SJSA1 (cell line): ENCODE data around the gene MAP3K5. TPM values are rescaled to one million over a fixed set of nuclear protein-coding genes. Genes with fewer than 3 reads are reported as not detected.
"Not testable (repeated sequence)": the region's sequence is repeated elsewhere in the genome, so short reads cannot be mapped to it uniquely, and the experiment has no call there.

Experiments
- DNase-seq, 2 experiments: peaks; one replicate each; pipeline ENCODE4 v3.0.0-alpha.2; 2015 to 2020; ENCODE audit warnings: low spot score in 2 of 2, low read depth in 1 of 2
- H3K27ac ChIP-seq: fragments of 250-450 bp; sonication (Bioruptor Pico); 2 replicates; pipeline ENCODE4 v1.5.1; 2020; ENCODE audit warnings: mild to moderate bottlenecking, moderate library complexity
- H3K27me3 ChIP-seq: fragments of 250-450 bp; sonication (Bioruptor Pico); replicated peaks from 2 replicates; pipeline ENCODE4 v1.5.1; 2020; ENCODE audit warnings: mild to moderate bottlenecking, moderate library complexity
- H3K36me3 ChIP-seq: fragments of 250-450 bp; sonication (Bioruptor Pico); 2 replicates; pipeline ENCODE4 v1.5.1; 2020; ENCODE audit warnings: mild to moderate bottlenecking
- H3K4me1 ChIP-seq: fragments of 250-450 bp; sonication (Bioruptor Pico); replicated peaks from 2 replicates; pipeline ENCODE4 v1.6.1; 2021; ENCODE audit warnings: mild to moderate bottlenecking
- H3K4me3 ChIP-seq: fragments of 250-450 bp; sonication (Bioruptor Pico); 2 replicates; pipeline ENCODE4 v1.5.1; 2020; ENCODE audit warnings: mild to moderate bottlenecking
- H3K9me3 ChIP-seq: fragments of 250-450 bp; sonication (Bioruptor Pico); replicated peaks from 2 replicates; pipeline ENCODE4 v1.5.1; 2020; ENCODE audit warnings: mild to moderate bottlenecking
- total RNA-seq: library from RNA; depleted of rRNA; stranded (reverse); fragments of >200 nt; shearing (Covaris generic); gene quantifications from 2 replicates; pipeline ENCODE4 v1.2.3, GENCODE V29; 2014

Gene MAP3K5
- total RNA-seq, 1 experiment from 2014 or later = 10.7 TPM

DNA sequence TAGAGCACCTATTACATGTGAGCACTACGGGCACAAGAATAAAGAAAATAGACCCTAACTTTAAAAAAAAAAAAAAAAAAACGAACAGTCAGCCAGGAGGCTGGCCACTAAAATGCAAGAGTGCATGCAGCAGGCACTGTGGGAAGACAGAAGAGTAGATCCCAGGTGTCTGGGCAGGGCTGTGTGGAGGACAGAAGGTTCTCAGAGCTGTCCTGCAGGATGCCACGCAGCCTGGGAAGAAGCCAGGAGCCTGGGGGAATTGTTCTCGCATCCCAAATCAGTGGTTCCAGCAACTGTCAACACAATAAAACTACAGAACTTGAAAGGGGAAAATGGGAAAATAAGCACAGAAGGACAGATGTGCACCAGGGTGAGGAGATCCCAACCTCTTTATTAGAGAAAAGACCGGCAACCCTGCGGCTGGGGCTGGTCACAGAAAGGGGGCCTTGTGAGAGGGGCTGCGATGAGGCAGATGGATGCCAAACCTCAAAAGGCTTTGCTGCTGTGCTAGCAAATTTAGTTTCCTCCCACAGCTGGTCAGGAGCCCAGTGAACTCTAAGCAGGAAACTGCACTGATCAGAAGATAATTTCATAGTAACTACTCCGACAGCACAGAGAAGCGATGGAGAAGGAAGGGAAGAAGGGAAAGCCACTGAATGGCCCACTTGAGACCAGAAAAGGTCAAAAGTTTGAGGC is 30.9 kb downstream of the MAP3K5 start:
- no peaks in the 10 kb centered on the region for H3K36me3 ChIP-seq
- no peak for DNase-seq
- no peak overlapping the region for H3K4me3 ChIP-seq
- H3K4me1 ChIP-seq = no peaks in the 10 kb centered on the region
- H3K9me3 ChIP-seq = no peaks in the 10 kb centered on the region
- H3K27ac ChIP-seq = no peak overlapping the region
- no peaks in the 10 kb centered on the region for H3K27me3 ChIP-seq

DNA sequence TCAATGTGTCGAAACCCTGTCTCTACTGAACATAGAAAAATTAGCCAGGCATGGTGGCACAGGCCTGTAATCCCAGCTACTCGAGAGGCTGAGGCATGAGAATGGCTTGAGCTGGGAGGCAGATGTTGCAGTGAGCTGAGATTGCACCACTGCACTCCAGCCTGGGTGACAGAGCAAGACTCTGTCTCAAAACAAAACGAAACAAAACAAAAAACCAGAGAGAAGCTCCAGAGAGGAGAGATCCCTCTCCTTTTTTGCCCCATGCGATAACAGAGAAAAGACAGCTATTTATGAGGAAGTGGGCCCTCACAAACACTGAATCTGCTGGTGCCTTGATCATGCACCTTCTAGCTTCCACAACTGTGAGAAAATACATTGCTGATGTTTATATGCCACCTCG is 31.5 kb downstream of the MAP3K5 start:
- not testable (repeated sequence) for DNase-seq, H3K27ac ChIP-seq

DNA sequence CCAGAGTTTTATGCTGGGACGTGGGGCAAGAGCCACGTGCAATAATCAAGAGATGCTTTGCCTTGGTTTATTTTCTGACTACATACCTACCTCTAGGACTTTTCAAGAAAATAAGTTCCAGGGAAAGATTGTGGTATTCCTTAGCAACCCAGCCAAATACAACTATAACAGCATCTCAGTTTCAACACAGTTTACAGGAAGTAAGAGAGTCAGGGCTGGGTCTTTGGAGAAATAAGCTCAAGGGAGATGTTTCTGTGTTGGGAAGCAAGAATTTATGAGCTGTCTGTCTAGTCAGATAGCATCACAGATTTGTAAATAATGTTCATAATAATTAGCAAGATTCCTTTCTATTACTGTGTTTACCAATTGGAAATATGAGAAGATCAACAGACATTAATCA is 35.1 kb downstream of the MAP3K5 start:
- Histone ChIP-seq H3K27ac (no peak overlapping the region), H3K4me3 (no peak overlapping the region), H3K27me3 (no peaks in the 10 kb centered on the region), H3K9me3 (no peaks in the 10 kb centered on the region), H3K36me3 (no peaks in the 10 kb centered on the region), H3K4me1 (no peaks in the 10 kb centered on the region)
- DNase-seq = no peak

More for the DNA sequence above, 31.5 kb downstream of the MAP3K5 start:
- not testable (repeated sequence) for H3K4me1 ChIP-seq, H3K36me3 ChIP-seq, H3K9me3 ChIP-seq, H3K27me3 ChIP-seq, H3K4me3 ChIP-seq

- DNase-seq = no peak
- no peaks in the 10 kb centered on the region for H3K36me3 ChIP-seq
- H3K27me3 ChIP-seq = no peaks in the 10 kb centered on the region
- no peak overlapping the region for H3K4me3 ChIP-seq
- H3K4me1 ChIP-seq = no peaks in the 10 kb centered on the region
- no peak overlapping the region for H3K27ac ChIP-seq
- H3K9me3 ChIP-seq = no peaks in the 10 kb centered on the region
Observed at GRCh38 chr6:136754820-136755219, 37.5 kb downstream of the MAP3K5 start.

DNA sequence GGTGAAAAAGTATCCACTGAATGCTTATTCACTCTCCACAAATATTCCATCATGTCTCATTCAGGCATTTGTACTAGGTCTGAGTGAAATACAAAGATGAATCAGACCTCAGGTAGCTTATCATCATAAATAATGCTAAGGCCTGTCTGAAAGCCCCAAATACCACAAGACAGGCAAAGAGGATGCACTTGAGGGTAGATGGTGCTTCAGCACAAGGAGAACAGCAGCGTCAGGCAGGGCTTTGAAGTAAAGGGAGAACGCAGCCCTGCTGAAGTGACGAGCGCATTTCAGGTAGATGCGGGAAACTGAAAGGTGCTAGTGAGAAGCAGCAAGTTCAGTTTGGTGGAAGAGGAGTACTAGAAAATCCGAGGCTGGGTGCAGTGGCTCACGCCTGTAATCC is 38.7 kb downstream of the MAP3K5 start:
- no peaks in the 10 kb centered on the region for H3K4me1 ChIP-seq
- no peaks in the 10 kb centered on the region for H3K27me3 ChIP-seq
- no peak overlapping the region for H3K4me3 ChIP-seq
- no peak overlapping the region for H3K27ac ChIP-seq
- no peaks in the 10 kb centered on the region for H3K9me3 ChIP-seq
- no peaks in the 10 kb centered on the region for H3K36me3 ChIP-seq
- DNase-seq = no peak

- Histone ChIP-seq H3K4me1 (no peaks in the 10 kb centered on the region), H3K27me3 (no peaks in the 10 kb centered on the region), H3K9me3 (no peaks in the 10 kb centered on the region), H3K4me3 (no peak overlapping the region), H3K27ac (no peak overlapping the region), H3K36me3 (no peaks in the 10 kb centered on the region)
- DNase-seq = no peak
Observed at GRCh38 chr6:136752554-136752953, 39.7 kb downstream of the MAP3K5 start.

- H3K27ac ChIP-seq = no peak overlapping the region
- no peaks in the 10 kb centered on the region for H3K9me3 ChIP-seq
- no peaks in the 10 kb centered on the region for H3K4me1 ChIP-seq
- H3K36me3 ChIP-seq = no peaks in the 10 kb centered on the region
- no peaks in the 10 kb centered on the region for H3K27me3 ChIP-seq
- H3K4me3 ChIP-seq = no peak overlapping the region
- no peak for DNase-seq
Observed at GRCh38 chr6:136751991-136752390, 40.3 kb downstream of the MAP3K5 start.

DNA sequence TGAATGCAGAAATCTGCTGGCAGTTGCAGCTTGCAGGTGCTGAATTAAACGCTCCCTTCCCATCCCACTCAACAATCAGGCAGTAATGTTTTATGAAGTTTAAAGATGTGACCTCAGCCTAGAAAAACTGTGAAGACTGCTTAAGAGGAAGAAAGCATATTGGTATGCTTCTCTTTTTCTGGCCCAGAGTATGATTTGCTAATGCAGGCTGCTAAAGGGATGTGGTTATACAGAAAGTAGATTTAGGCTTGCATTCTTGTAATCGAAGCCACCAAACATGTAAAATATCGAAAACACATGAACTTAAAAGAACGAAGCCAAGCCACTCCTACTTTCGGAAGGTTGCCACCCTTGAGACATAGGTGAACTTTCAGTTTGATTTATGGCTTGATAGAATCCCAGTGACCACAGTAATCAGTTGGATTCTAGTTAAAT is 40.7 kb downstream of the MAP3K5 start:
- no peak overlapping the region for H3K4me3 ChIP-seq
- H3K36me3 ChIP-seq = no peaks in the 10 kb centered on the region
- H3K9me3 ChIP-seq = no peaks in the 10 kb centered on the region
- H3K4me1 ChIP-seq = no peaks in the 10 kb centered on the region
- no peaks in the 10 kb centered on the region for H3K27me3 ChIP-seq
- H3K27ac ChIP-seq = no peak overlapping the region
- DNase-seq = no peak

DNA sequence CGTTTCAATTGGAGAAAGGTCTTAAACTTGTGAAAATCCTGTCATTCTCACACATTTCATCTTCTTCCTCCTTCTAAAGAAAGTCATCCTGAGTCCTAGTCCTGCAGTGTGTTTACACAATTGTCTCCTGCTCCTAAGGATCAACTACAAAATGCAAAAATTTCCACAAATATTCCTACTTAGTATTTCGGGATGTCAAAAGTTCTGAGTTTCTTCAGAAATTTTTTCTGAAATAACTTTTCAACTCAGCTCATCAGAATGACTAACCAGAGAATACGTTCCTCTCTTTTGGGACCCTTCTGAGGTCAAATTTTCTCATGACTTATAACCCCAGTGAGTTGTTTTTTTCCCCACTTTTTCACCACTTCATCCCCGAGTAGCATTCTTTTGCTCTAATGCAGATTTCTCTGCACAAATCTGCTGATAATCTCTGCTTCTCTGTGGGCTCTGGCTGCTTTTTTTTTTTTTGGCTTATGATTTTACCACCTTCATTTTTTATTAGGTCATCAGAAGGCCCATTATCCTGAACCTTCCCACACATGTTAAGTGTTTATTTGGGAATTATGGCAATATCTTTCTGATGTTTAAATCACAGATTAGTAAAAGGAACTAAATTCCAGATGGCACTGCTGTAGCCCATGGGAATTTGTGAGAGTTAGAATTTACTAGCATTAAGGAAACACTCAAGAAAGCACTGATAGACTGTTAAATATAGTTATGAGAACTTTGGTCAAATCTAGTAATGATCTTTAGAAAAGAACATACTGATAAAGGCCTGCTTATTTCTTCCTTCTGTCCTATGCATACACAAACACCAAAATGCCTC is 41.4 kb downstream of the MAP3K5 start:
- Histone ChIP-seq H3K36me3 (no peaks in the 10 kb centered on the region), H3K4me3 (no peak overlapping the region), H3K27me3 (no peaks in the 10 kb centered on the region), H3K4me1 (no peaks in the 10 kb centered on the region), H3K27ac (no peak overlapping the region), H3K9me3 (no peaks in the 10 kb centered on the region)
- DNase-seq = no peak

DNA sequence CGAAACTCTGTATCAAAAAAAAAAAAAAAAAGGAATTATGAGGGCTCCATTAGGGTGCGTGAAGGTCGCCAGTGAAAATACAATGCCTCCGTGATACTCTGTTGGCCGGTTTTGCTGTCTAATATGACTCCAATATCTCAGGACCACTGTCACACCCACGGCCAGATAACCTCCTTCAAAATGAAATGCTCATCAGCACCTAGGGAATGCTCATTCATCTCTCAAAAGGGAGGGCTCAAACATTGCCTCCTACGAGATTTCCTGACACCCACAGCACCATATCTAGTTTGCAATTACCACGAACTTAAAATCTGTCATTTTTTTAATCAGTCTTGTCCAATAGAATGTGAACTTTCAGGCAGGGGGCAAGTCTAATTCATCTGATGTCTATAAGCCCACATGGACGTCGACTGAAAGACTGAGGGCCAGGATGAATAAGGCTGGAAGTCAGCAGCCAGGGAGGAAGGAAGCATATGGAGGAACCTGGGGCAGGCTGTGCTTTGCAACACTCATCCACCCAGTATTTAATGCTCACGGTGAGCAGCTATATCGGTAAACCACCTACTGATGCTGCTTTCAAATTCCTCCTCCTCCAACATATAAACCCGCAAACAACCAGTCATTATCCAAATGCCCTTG is 42.8 kb downstream of the MAP3K5 start:
- H3K4me1 ChIP-seq = no peaks in the 10 kb centered on the region
- no peak for DNase-seq
- H3K9me3 ChIP-seq = no peaks in the 10 kb centered on the region
- no peaks in the 10 kb centered on the region for H3K36me3 ChIP-seq
- H3K4me3 ChIP-seq = no peak overlapping the region
- no peaks in the 10 kb centered on the region for H3K27me3 ChIP-seq
- no peak overlapping the region for H3K27ac ChIP-seq

DNA sequence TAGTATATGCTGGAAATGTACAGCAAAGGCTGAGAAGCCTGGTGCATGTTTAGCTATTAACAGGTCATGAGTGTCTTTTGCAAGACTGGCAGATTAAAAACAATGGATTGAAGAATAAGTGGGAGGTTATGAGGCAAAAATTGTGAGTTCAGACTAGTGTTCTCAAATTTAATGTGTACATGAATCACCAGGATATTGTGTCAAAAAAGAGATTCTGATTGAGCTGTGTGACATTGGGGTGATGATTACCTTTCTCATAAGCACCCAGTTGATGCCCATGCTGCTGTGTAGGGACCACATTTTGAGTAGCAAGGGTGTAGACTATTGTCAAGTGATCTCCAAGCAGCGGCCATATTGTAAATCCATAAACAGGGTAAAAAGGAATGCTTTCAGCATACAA is 44.8 kb downstream of the MAP3K5 start:
- Histone ChIP-seq H3K36me3 (no peaks in the 10 kb centered on the region), H3K9me3 (no peaks in the 10 kb centered on the region), H3K27me3 (no peaks in the 10 kb centered on the region), H3K4me1 (no peaks in the 10 kb centered on the region), H3K4me3 (no peak overlapping the region), H3K27ac (no peak overlapping the region)
- DNase-seq = no peak

- Histone ChIP-seq H3K9me3 (no peaks in the 10 kb centered on the region), H3K36me3 (no peaks in the 10 kb centered on the region), H3K4me1 (no peaks in the 10 kb centered on the region), H3K27me3 (no peaks in the 10 kb centered on the region), H3K4me3 (no peak overlapping the region), H3K27ac (no peak overlapping the region)
- DNase-seq = no peak
Observed at GRCh38 chr6:136745300-136745699, 47.0 kb downstream of the MAP3K5 start.

- Histone ChIP-seq H3K4me1 (no peaks in the 10 kb centered on the region), H3K4me3 (no peak overlapping the region), H3K9me3 (no peaks in the 10 kb centered on the region), H3K27ac (no peak overlapping the region), H3K36me3 (no peaks in the 10 kb centered on the region), H3K27me3 (no peaks in the 10 kb centered on the region)
- DNase-seq = no peak
Observed at GRCh38 chr6:136744889-136745288, 47.4 kb downstream of the MAP3K5 start.

GRCh38 chr6:136742125-136742524 is 50.2 kb downstream of the MAP3K5 start:
- no peaks in the 10 kb centered on the region for H3K36me3 ChIP-seq
- no peak overlapping the region for H3K27ac ChIP-seq
- H3K4me3 ChIP-seq = no peak overlapping the region
- H3K27me3 ChIP-seq = no peaks in the 10 kb centered on the region
- H3K4me1 ChIP-seq = no peaks in the 10 kb centered on the region
- DNase-seq = no peak
- no peaks in the 10 kb centered on the region for H3K9me3 ChIP-seq
